Kidney (tissue), 14 donors: Measurements from ENCODE around the gene ANKRD61. TPM values are rescaled to one million over a fixed set of nuclear protein-coding genes. Genes with fewer than 3 reads are reported as not detected.
"Not testable (repeated sequence)": the region's sequence is repeated elsewhere in the genome, so short reads cannot be mapped to it uniquely, and the experiment has no call there.

Source experiments
- DNase-seq, 5 donors: peaks; one replicate each; pipeline ENCODE4 v3.0.0-alpha.2; 2013 to 2020
- FAIRE-seq: peaks from 2 replicates; lab custom pipeline; 2012; peaks lifted over from hg19 to GRCh38; lab: Jason Lieb, UNC
- H3K27ac ChIP-seq, 2 donors: one replicate each; pipeline ENCODE4 v1.7.0; 2013; ENCODE audit warnings: low read depth in 2 of 2, low read length in 2 of 2, inconsistent platforms in 1 of 2
- H3K27me3 ChIP-seq: one replicate; pipeline ENCODE4 v1.7.1; 2013; ENCODE audit warnings: low read length, inconsistent platforms; ENCODE audit not compliant: control insufficient read depth, insufficient read depth
- H3K36me3 ChIP-seq, 3 donors: one replicate each; pipeline versions ENCODE4 v1.7.0 to v1.7.1; 2013; ENCODE audit warnings: low read length in 3 of 3, control low read depth in 1 of 3, inconsistent platforms in 1 of 3; ENCODE audit not compliant: insufficient read depth in 3 of 3, control insufficient read depth in 2 of 3
- H3K4me1 ChIP-seq, 3 donors: one replicate each; pipeline versions ENCODE4 v1.7.0 to v1.7.1; 2013; ENCODE audit warnings: low read length in 3 of 3, inconsistent platforms in 1 of 3, low read depth in 1 of 3; ENCODE audit not compliant: control insufficient read depth in 2 of 3, insufficient read depth in 2 of 3
- H3K4me3 ChIP-seq, 3 donors: one replicate each; pipeline versions ENCODE4 v1.7.0 to v1.8.1; 2013; ENCODE audit warnings: low read length in 3 of 3, control low read depth in 1 of 3, inconsistent platforms in 1 of 3
- H3K9ac ChIP-seq, 3 donors: one replicate each; pipeline versions ENCODE4 v1.7.0 to v1.7.1; 2013; ENCODE audit warnings: low read length in 3 of 3, control low read depth in 1 of 3, inconsistent platforms in 1 of 3
- H3K9me3 ChIP-seq, 3 donors: one replicate each; pipeline versions ENCODE4 v1.7.0 to v1.7.1; 2013; ENCODE audit warnings: low read length in 3 of 3, control low read depth in 1 of 3, inconsistent platforms in 1 of 3; ENCODE audit not compliant: control insufficient read depth in 2 of 3, insufficient read depth in 1 of 3
- CTCF ChIP-seq: IDR thresholded peaks from 3 replicates; pipeline ENCODE4 v1.5.1; 2012; ENCODE audit warnings: mild to moderate bottlenecking, moderate library complexity, borderline replicate concordance; ENCODE audit not compliant: insufficient read depth; ENCODE audit errors: extremely low read depth
- intact Hi-C: fragments of 100-400 bp; cut with DNase I; formaldehyde crosslinking; loops from one replicate; pipeline ENCODE4 v1.11.1; 2022
- polyA plus RNA-seq: library from polyadenylated mRNA; stranded (reverse); fragments of 350-450 nt; fragmentation: Illumina TruSeq; extraction: RNeasy Lipid Tissue Mini Kit (QIAGEN cat#74804); gene quantifications from one replicate; pipeline ENCODE4 v1.2.3, GENCODE V29; 2014; ENCODE audit warnings: low read depth, low replicate concordance; ENCODE audit not compliant: insufficient read depth
- total RNA-seq: library from RNA; stranded (reverse); fragmentation: NEBNext Ultra II Directional; extraction: Animal tissue kit (Norgen Biotek cat#: 25700); gene quantifications from one replicate; pipeline ENCODE4 v1.2.1, GENCODE V29; 2021
- donor health status: control.
- donor health status: control.
- donor health status: control.
- donor health status: control.
- donor health status: control.
- donor health status: DM: yes; HTN: yes; CAD: no.
- donor health status: Normal renal cell carcinoma (clear cell type).

ANKRD61 gene
- total and polyA plus RNA-seq, 2 donors from 2014 or later = 0.19 TPM; not detected in 1

DNA sequence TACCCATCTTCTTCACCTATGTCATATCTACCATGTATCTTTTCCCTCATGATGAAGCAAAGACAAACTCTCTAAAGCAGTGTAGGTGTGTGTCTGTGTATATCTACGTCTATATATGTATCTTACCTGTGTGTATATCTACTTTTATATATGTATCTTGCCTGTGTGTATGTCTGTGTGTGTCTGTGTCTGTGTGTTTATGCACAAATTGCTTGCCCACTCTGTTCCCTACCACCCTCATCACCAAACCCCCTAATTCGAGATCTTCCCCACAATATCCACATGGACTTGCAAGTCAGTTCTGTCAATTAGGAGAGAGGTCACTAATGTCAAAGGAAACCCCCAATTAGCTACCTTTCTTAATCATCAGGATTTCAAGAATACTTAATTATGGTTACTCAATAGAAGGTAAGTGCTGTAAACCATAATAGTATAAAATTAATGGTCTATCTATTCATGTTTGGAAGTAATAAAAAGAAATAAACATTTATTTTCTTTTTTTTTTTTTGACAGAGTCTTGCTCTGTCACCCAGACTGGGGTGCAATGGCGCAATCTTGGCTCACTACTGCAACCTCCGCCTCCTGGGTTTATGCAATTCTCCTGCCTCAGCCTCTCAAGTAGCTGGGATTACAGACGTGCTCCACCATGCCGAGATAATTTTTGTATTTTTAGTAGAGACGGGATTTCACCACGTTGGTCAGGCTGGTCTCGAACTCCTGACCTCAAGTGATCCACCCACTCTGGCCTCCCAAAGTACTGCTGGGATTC lies 43.6 kb downstream of the ANKRD61 start:
- intact Hi-C loops = no loop called here
- DNase-seq = peak in 1 of 5 donors; percentile 18

GRCh38 chr7:6078548-6078947 lies 47.4 kb downstream of the ANKRD61 start:
- no peak for TF ChIP-seq CTCF
- no peaks in the 10 kb centered on the region for H3K36me3 ChIP-seq
- intact Hi-C loops = no loop called here
- H3K9me3 ChIP-seq = no peaks in the 10 kb centered on the region
- no peak overlapping the region for H3K4me3 ChIP-seq
- FAIRE-seq (no peak), DNase-seq (no peak)
- H3K27me3 ChIP-seq = no peaks in the 10 kb centered on the region
- H3K4me1 ChIP-seq = no peaks in the 10 kb centered on the region
- H3K27ac ChIP-seq = no peak overlapping the region
- no peak overlapping the region for H3K9ac ChIP-seq

More for the DNA sequence above, 43.6 kb downstream of the ANKRD61 start:
- no peak for FAIRE-seq
- H3K4me3 ChIP-seq = no peak overlapping the region
- H3K36me3 ChIP-seq = no peaks in the 10 kb centered on the region
- no peak overlapping the region for H3K9ac ChIP-seq
- no peaks in the 10 kb centered on the region for H3K9me3 ChIP-seq
- no peaks in the 10 kb centered on the region for H3K27me3 ChIP-seq
- no peak overlapping the region for H3K27ac ChIP-seq
- no peak for TF ChIP-seq CTCF
- H3K4me1 ChIP-seq = no peaks in the 10 kb centered on the region

GRCh38 chr7:6083047-6083446 lies 51.9 kb downstream of the ANKRD61 start:
- FAIRE-seq, H3K27ac ChIP-seq, H3K9ac ChIP-seq, H3K36me3 ChIP-seq, H3K27me3 ChIP-seq, intact Hi-C loops, H3K4me3 ChIP-seq, DNase-seq, H3K4me1 ChIP-seq, H3K9me3 ChIP-seq: not testable (repeated sequence)

Other genes starting within 250 kb of the ANKRD61 start
- 32.1 TPM for gene RNF216, start 249.7 kb upstream of the ANKRD61 start, total RNA-seq
- 9.4 TPM for gene RNF216, start 249.7 kb upstream of the ANKRD61 start, polyA plus RNA-seq
- not detected for gene OCM, start 150.6 kb upstream of the ANKRD61 start, total RNA-seq
- gene OCM, start 150.6 kb upstream of the ANKRD61 start, polyA plus RNA-seq = not detected
- gene CCZ1, start 132.6 kb upstream of the ANKRD61 start, total RNA-seq = 85.2 TPM
- gene CCZ1, start 132.6 kb upstream of the ANKRD61 start, polyA plus RNA-seq = 66.3 TPM
- 0.79 TPM for gene RSPH10B, start 60.7 kb upstream of the ANKRD61 start, total RNA-seq
- not detected for gene RSPH10B, start 60.7 kb upstream of the ANKRD61 start, polyA plus RNA-seq
- 21.6 TPM for gene PMS2, start 22.3 kb upstream of the ANKRD61 start, total RNA-seq
- gene PMS2, start 22.3 kb upstream of the ANKRD61 start, polyA plus RNA-seq = 8.9 TPM
- gene AIMP2, start 22.1 kb upstream of the ANKRD61 start, total RNA-seq = 34.6 TPM
- 55.5 TPM for gene AIMP2, start 22.1 kb upstream of the ANKRD61 start, polyA plus RNA-seq
- 89.2 TPM for gene EIF2AK1, start 27.8 kb downstream of the ANKRD61 start, total RNA-seq
- 58.2 TPM for gene EIF2AK1, start 27.8 kb downstream of the ANKRD61 start, polyA plus RNA-seq
- 11.3 TPM for gene USP42, start 73.6 kb downstream of the ANKRD61 start, total RNA-seq
- gene USP42, start 73.6 kb downstream of the ANKRD61 start, polyA plus RNA-seq = 3.3 TPM
- gene CYTH3, start 241.2 kb downstream of the ANKRD61 start, total RNA-seq = 18.5 TPM
- 9.1 TPM for gene CYTH3, start 241.2 kb downstream of the ANKRD61 start, polyA plus RNA-seq